HL-60 (cell line): ENCODE results near the gene PRCD.

Experiments used
- TF ChIP-seq, protein P1 (sequence below): IDR thresholded peaks from one replicate; pipeline ENCODE4 v1.5.1; 2011; ENCODE audit warnings: low read length, control low read depth, inconsistent platforms; ENCODE audit not compliant: insufficient read depth
- TF ChIP-seq, protein P2 (sequence below): IDR thresholded peaks from 2 replicates; pipeline ENCODE4 v1.6.1; 2012; ENCODE audit warnings: low read depth; ENCODE audit not compliant: insufficient replicate concordance

DNA sequence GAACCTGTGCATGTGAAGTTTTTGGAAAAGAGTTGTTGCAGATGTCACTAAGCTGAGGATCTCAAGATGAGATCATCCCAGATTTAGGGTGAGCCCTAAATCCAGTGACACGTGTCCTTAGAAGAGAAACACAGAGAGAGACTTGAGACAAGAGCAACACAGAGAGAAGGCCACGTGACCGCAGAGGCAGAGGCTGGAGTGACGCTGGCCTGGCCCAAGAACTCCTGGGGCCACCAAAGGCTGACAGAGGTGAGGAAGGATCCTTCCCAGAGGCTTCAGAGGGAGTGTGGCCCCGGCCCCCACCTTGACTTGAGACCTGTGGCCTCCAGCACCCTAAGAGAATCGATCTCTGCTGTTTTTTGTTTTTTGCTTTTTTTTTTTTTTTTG lies 26.5 kb upstream of the PRCD start:
- TF ChIP-seq, protein P1, sequence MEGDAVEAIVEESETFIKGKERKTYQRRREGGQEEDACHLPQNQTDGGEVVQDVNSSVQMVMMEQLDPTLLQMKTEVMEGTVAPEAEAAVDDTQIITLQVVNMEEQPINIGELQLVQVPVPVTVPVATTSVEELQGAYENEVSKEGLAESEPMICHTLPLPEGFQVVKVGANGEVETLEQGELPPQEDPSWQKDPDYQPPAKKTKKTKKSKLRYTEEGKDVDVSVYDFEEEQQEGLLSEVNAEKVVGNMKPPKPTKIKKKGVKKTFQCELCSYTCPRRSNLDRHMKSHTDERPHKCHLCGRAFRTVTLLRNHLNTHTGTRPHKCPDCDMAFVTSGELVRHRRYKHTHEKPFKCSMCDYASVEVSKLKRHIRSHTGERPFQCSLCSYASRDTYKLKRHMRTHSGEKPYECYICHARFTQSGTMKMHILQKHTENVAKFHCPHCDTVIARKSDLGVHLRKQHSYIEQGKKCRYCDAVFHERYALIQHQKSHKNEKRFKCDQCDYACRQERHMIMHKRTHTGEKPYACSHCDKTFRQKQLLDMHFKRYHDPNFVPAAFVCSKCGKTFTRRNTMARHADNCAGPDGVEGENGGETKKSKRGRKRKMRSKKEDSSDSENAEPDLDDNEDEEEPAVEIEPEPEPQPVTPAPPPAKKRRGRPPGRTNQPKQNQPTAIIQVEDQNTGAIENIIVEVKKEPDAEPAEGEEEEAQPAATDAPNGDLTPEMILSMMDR = no peak
- TF ChIP-seq, protein P2, sequence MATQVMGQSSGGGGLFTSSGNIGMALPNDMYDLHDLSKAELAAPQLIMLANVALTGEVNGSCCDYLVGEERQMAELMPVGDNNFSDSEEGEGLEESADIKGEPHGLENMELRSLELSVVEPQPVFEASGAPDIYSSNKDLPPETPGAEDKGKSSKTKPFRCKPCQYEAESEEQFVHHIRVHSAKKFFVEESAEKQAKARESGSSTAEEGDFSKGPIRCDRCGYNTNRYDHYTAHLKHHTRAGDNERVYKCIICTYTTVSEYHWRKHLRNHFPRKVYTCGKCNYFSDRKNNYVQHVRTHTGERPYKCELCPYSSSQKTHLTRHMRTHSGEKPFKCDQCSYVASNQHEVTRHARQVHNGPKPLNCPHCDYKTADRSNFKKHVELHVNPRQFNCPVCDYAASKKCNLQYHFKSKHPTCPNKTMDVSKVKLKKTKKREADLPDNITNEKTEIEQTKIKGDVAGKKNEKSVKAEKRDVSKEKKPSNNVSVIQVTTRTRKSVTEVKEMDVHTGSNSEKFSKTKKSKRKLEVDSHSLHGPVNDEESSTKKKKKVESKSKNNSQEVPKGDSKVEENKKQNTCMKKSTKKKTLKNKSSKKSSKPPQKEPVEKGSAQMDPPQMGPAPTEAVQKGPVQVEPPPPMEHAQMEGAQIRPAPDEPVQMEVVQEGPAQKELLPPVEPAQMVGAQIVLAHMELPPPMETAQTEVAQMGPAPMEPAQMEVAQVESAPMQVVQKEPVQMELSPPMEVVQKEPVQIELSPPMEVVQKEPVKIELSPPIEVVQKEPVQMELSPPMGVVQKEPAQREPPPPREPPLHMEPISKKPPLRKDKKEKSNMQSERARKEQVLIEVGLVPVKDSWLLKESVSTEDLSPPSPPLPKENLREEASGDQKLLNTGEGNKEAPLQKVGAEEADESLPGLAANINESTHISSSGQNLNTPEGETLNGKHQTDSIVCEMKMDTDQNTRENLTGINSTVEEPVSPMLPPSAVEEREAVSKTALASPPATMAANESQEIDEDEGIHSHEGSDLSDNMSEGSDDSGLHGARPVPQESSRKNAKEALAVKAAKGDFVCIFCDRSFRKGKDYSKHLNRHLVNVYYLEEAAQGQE = no peak
